Large intestine (tissue), 3 donors: ENCODE data around the gene SCN3B. TPM values are rescaled to one million over a fixed set of nuclear protein-coding genes. Genes with fewer than 3 reads are reported as not detected.
A peak's percentile ranks its signal among the peaks of the same experiment; 100 is the strongest.

Source experiments
- DNase-seq, 2 donors: peaks; one replicate each; pipeline versions ENCODE4 v3.0.0 to v3.0.0-alpha.2; 2013
- H3K27ac ChIP-seq: one replicate; pipeline ENCODE4 v1.5.1; 2013; ENCODE audit warnings: low read length
- H3K27me3 ChIP-seq: 2 replicates; pipeline ENCODE4 v1.6.1; 2013; ENCODE audit warnings: low read length; ENCODE audit not compliant: control insufficient read depth, insufficient read depth
- H3K36me3 ChIP-seq: 2 replicates; pipeline ENCODE4 v1.6.1; 2013; ENCODE audit warnings: low read length; ENCODE audit not compliant: control insufficient read depth, insufficient read depth
- H3K4me1 ChIP-seq: one replicate; pipeline ENCODE4 v1.6.1; 2013; ENCODE audit warnings: low read length; ENCODE audit not compliant: control insufficient read depth, insufficient read depth
- H3K4me3 ChIP-seq: one replicate; pipeline ENCODE4 v1.5.1; 2013; ENCODE audit warnings: low read length
- H3K9me3 ChIP-seq: one replicate; pipeline ENCODE4 v1.6.1; 2013; ENCODE audit warnings: mild to moderate bottlenecking, low read depth, low read length, moderate library complexity; ENCODE audit not compliant: control insufficient read depth
- WGBS: methylation state at CpG from one replicate; pipeline ENCODE4 v1.1.5; 2013; ENCODE audit warnings: low lambda C conversion rate; ENCODE audit not compliant: insufficient coverage; 5-methylcytosine and 5-hydroxymethylcytosine counted together
- polyA plus RNA-seq: library from polyadenylated mRNA; unstranded; fragments of 120-200 nt; gene quantifications from one replicate; pipeline ENCODE4 v1.2.1, GENCODE V29; 2013

The SCN3B gene
- polyA plus RNA-seq, 1 donor: 9.5 TPM

DNA sequence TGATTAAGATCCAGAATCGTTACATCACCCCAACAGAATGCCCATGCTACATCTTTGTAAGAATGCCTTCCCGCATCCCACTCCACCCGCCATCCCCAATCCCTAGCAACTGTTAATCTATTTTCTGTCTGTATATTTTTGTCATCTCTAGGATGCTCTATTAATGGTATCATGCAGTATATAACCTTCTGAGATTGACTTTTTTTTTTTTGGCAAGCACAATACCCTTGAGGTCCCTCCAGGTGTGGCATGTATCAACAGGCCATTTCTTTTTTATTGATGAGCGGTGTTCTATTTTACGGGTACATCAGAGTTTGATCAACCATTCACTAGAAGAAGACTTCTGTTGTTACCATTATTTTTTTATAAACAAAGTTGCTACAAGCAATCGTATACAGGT lies 30.2 kb upstream of the SCN3B start:
- Histone ChIP-seq H3K9me3 (no peaks in the 10 kb centered on the region), H3K4me1 (no peaks in the 10 kb centered on the region), H3K27me3 (peaks cover 22% of the 10 kb centered on the region), H3K27ac (no peak overlapping the region), H3K4me3 (no peak overlapping the region), H3K36me3 (no peaks in the 10 kb centered on the region)
- no peak for DNase-seq
- 100% methylated on average over 1 of the region's 6 CpGs for WGBS

- WGBS: 83% methylated on average over 1 of the region's 8 CpGs
- no peaks in the 10 kb centered on the region for H3K36me3 ChIP-seq
- H3K9me3 ChIP-seq: no peaks in the 10 kb centered on the region
- H3K27me3 ChIP-seq: peaks cover 22% of the 10 kb centered on the region
- no peak overlapping the region for H3K27ac ChIP-seq
- no peaks in the 10 kb centered on the region for H3K4me1 ChIP-seq
- no peak for DNase-seq
- no peak overlapping the region for H3K4me3 ChIP-seq
Observed at GRCh38 chr11:123683428-123684170, 29.2 kb upstream of the SCN3B start.

DNA sequence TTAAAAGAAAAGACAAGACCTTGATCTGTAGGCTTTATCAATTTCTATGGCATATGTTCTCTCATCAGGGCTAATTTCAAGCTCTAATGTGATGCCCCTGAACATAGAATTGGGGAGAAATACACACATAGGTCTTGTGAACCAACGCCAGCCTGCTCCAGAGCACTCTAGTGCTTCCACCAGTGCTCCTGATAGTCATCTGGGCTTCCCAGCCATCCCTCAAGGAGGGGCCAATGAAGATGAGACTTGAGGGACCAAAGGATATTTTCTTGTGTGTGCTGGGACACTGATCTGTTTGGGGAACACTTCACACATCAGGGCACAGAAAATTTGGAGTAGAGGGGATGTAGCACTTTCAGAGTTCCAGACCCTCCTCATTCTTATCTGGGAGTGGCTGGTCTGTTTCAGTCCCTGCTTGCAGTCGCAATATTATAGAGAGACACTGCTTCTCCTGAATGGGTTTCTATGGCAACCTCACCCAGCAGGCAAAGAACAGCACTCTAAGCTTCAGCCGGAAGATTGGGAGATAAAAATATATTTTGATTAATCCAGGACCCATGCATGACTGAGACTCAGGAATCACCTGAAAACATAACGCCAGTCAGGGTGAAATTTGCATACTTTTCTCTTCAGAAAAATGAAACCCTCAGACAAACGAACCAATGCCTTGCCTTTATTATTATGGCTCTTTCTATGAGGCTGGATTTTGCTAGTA lies 28.4 kb upstream of the SCN3B start:
- H3K4me1 ChIP-seq: no peaks in the 10 kb centered on the region
- WGBS: no CpG with 5 or more reads among the region's 5 CpGs
- H3K27me3 ChIP-seq: peaks cover 21% of the 10 kb centered on the region
- H3K9me3 ChIP-seq: no peaks in the 10 kb centered on the region
- H3K36me3 ChIP-seq: no peaks in the 10 kb centered on the region
- H3K4me3 ChIP-seq: no peak overlapping the region
- no peak for DNase-seq
- H3K27ac ChIP-seq: no peak overlapping the region

- no peak for DNase-seq
- H3K4me1 ChIP-seq: no peaks in the 10 kb centered on the region
- no peak overlapping the region for H3K4me3 ChIP-seq
- peaks cover 15% of the 10 kb centered on the region for H3K27me3 ChIP-seq
- no peak overlapping the region for H3K27ac ChIP-seq
- no peaks in the 10 kb centered on the region for H3K9me3 ChIP-seq
- no peaks in the 10 kb centered on the region for H3K36me3 ChIP-seq
- WGBS: 71% methylated on average over 1 of the region's 2 CpGs
Observed at GRCh38 chr11:123681030-123681429, 26.6 kb upstream of the SCN3B start.

DNA sequence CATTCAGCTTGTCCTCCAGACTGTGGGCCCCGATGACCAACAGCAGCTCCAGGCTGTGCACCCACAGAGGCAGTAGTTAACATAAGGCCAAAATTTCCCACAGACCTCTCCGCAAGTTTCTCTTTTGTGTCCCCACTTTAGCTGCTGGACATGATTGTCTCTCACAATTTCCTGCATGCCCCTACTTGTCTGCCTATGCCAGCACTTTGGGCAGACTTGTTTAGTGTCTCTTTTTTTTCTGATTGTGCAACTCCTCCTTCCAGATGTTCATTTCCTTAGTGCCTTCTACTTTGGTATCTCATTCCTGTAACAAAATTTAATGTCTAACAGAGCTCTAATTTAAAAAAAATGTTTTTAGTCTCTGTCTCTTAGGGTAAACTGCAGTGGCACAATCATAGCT lies 23.8 kb upstream of the SCN3B start:
- DNase-seq: no peak
- Histone ChIP-seq H3K27ac (no peak overlapping the region), H3K4me3 (no peak overlapping the region), H3K9me3 (no peaks in the 10 kb centered on the region), H3K36me3 (no peaks in the 10 kb centered on the region), H3K4me1 (no peaks in the 10 kb centered on the region), H3K27me3 (peaks cover 10% of the 10 kb centered on the region)
- WGBS: 100% methylated on average over 1 of the region's 2 CpGs

- Histone ChIP-seq H3K9me3 (no peaks in the 10 kb centered on the region), H3K4me3 (no peak overlapping the region), H3K4me1 (no peaks in the 10 kb centered on the region), H3K36me3 (no peaks in the 10 kb centered on the region), H3K27ac (no peak overlapping the region), H3K27me3 (peaks cover 6% of the 10 kb centered on the region)
- no peak for DNase-seq
- WGBS: 100% methylated on average over 1 of the region's 2 CpGs
Observed at GRCh38 chr11:123677510-123677909, 23.1 kb upstream of the SCN3B start.

GRCh38 chr11:123674297-123674696 lies 19.9 kb upstream of the SCN3B start:
- no peak for DNase-seq
- Histone ChIP-seq H3K9me3 (no peaks in the 10 kb centered on the region), H3K27me3 (peaks cover 12% of the 10 kb centered on the region), H3K4me1 (no peaks in the 10 kb centered on the region), H3K27ac (no peak overlapping the region), H3K36me3 (no peaks in the 10 kb centered on the region), H3K4me3 (no peak overlapping the region)
- 100% methylated on average over 1 of the region's 2 CpGs for WGBS

DNA sequence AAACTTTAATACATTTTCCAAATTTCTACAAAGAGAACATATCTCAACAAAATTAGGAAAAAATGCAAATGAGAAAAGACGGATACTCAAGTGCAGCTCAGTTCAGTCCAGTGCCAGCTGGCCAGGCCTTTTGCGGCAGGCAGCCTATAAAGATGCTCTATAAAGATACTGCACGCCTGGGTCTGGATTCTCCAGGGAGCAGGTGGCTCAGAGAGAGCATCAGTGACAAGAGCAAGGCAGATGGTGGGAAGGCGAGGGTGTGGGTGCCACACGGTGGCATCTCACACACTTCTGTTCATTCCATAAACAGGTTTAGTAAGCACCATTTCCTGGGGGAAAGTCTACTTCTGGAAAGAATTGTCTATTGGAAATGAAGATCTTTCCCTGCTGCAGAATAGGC lies 18.1 kb upstream of the SCN3B start:
- Histone ChIP-seq H3K4me3 (no peak overlapping the region), H3K27ac (no peak overlapping the region), H3K27me3 (peaks cover 9% of the 10 kb centered on the region), H3K9me3 (no peaks in the 10 kb centered on the region), H3K36me3 (no peaks in the 10 kb centered on the region), H3K4me1 (no peaks in the 10 kb centered on the region)
- DNase-seq: no peak
- WGBS: 100% methylated on average over 1 of the region's 5 CpGs

DNA sequence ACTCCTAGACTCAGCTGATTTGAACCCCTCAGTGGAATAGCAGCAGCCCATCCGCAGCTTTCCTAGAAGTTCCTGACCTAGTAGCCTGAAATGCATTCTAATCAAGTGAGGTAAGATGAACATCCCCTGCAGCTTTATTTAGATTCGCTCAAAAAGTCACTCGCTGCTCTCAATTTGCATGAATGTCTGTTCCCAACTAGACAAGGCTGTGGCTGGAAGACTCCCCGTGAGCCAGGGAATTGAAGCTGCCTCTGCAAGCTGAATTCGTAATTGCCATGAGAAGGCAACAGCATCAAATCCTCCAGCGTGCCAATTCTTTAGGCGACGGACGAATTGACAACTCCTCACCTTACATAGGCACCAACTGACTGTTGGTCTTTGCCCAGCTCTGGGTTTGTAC lies 17.1 kb upstream of the SCN3B start:
- Histone ChIP-seq H3K27me3 (peaks cover 9% of the 10 kb centered on the region), H3K4me3 (no peak overlapping the region), H3K27ac (no peak overlapping the region), H3K9me3 (no peaks in the 10 kb centered on the region), H3K36me3 (no peaks in the 10 kb centered on the region), H3K4me1 (no peaks in the 10 kb centered on the region)
- no CpG with 5 or more reads among the region's 9 CpGs for WGBS
- no peak for DNase-seq

DNA sequence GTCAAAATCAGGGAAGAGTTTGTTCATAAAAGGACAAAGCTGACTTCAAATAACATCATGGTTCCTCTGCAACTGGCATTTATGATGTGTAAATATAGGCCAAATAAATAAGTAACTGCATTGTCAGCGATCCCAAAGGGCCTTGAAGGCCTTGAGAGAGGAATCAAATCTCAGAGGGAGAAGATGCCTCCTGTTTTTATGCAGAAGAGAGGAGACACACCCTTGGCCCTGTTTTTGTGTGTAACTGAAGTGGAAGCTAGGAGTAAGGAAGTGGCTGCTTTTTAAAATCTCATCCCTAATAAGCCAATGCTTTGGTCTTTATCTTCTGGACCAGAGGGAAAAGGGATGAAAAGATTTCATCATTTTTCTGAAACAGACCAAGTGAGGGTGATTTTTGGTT lies 15.7 kb upstream of the SCN3B start:
- Histone ChIP-seq H3K27ac (no peak overlapping the region), H3K9me3 (no peaks in the 10 kb centered on the region), H3K4me1 (no peaks in the 10 kb centered on the region), H3K36me3 (no peaks in the 10 kb centered on the region), H3K4me3 (no peak overlapping the region), H3K27me3 (peaks cover 6% of the 10 kb centered on the region)
- DNase-seq: no peak
- no CpG with 5 or more reads among the region's 1 CpG for WGBS

GRCh38 chr11:123665306-123665705 lies 10.9 kb upstream of the SCN3B start:
- H3K36me3 ChIP-seq: no peaks in the 10 kb centered on the region
- no peaks in the 10 kb centered on the region for H3K4me1 ChIP-seq
- WGBS: no CpG with 5 or more reads among the region's 1 CpG
- peak in 1 of 2 donors; percentile 36 for DNase-seq
- no peaks in the 10 kb centered on the region for H3K9me3 ChIP-seq
- peaks cover 2% of the 10 kb centered on the region for H3K27me3 ChIP-seq
- no peak overlapping the region for H3K4me3 ChIP-seq
- no peak overlapping the region for H3K27ac ChIP-seq
